WTC11 (cell line): ENCODE results near the gene PLPP4. TPM values are rescaled to one million over a fixed set of nuclear protein-coding genes. Genes with fewer than 3 reads are reported as not detected.

ENCODE experiments used
- ATAC-seq: fragments of 200-7000 bp; cut with Tn5 transposase; 2 replicates; pipeline ENCODE4 v1.10.0; 2021; ENCODE audit warnings: mild to moderate bottlenecking, moderate library complexity
- CTCF ChIA-PET: fragments of 300-600 bp; sonication (Branson Sonifier 250); formaldehyde crosslinking; loops from one replicate; lab custom pipeline; 2021; ENCODE audit warnings: antibody characterized with exemption; lab: Charles Lee
- POLR2A ChIA-PET: fragments of 350-600 bp; sonication (Branson Sonifier 250); formaldehyde crosslinking; loops from one replicate; lab custom pipeline; 2021; ENCODE audit warnings: antibody characterized with exemption; lab: Charles Lee
- DNase-seq: peaks from one replicate; pipeline ENCODE4 v3.0.0; 2021; ENCODE audit warnings: low spot score
- H3K27ac Mint-ChIP-seq: 2 replicates; pipeline ENCODE4 v1.8.0; 2021; ENCODE audit warnings: mixed read lengths
- H3K27me3 Mint-ChIP-seq: 2 replicates; pipeline ENCODE4 v1.8.0; 2021; ENCODE audit warnings: low read depth, mild to moderate bottlenecking, moderate library complexity, mixed read lengths
- H3K36me3 Mint-ChIP-seq: 2 replicates; pipeline ENCODE4 v1.8.0; 2021; ENCODE audit warnings: mixed read lengths
- H3K4me1 Mint-ChIP-seq: 2 replicates; pipeline ENCODE4 v1.8.0; 2022; ENCODE audit warnings: mixed read lengths
- H3K4me3 Mint-ChIP-seq: 2 replicates; pipeline ENCODE4 v1.8.0; 2021; ENCODE audit warnings: mild to moderate bottlenecking, moderate library complexity, mixed read lengths
- H3K9me3 Mint-ChIP-seq: 2 replicates; pipeline ENCODE4 v1.8.0; 2021; ENCODE audit warnings: mixed read lengths
- CREB1 ChIP-seq: sonication (generic); formaldehyde crosslinking; IDR thresholded peaks from 2 replicates; pipeline ENCODE4 v1.8.0; 2023; ENCODE audit warnings: mild to moderate bottlenecking, missing genetic modification reagents
- FOXP1 ChIP-seq: sonication (generic); formaldehyde crosslinking; IDR thresholded peaks from 2 replicates; pipeline ENCODE4 v1.8.0; 2022; ENCODE audit warnings: missing genetic modification reagents, mild to moderate bottlenecking, moderate library complexity, borderline replicate concordance
- IRF1 ChIP-seq: sonication (generic); formaldehyde crosslinking; IDR thresholded peaks from 2 replicates; pipeline ENCODE4 v1.8.0; 2023; ENCODE audit warnings: missing genetic modification reagents
- JAZF1 ChIP-seq: fragments of 250-450 bp; sonication (Bioruptor Pico); IDR thresholded peaks from 2 replicates; pipeline ENCODE4 v1.9.0; 2021; ENCODE audit warnings: moderate library complexity, mild to moderate bottlenecking, inconsistent platforms
- NFATC4 ChIP-seq: fragments of 250-450 bp; sonication (Bioruptor Pico); IDR thresholded peaks from 2 replicates; pipeline ENCODE4 v1.9.0; 2021; ENCODE audit warnings: mild to moderate bottlenecking
- NR3C1 ChIP-seq: sonication (generic); formaldehyde crosslinking; conservative IDR thresholded peaks from 2 replicates; pipeline ENCODE4 v1.8.1; 2023; ENCODE audit warnings: low read depth, mild to moderate bottlenecking, missing genetic modification reagents
- STAT6 ChIP-seq: sonication (generic); formaldehyde crosslinking; conservative IDR thresholded peaks from 2 replicates; pipeline ENCODE4 v1.8.1; 2023; ENCODE audit warnings: mild to moderate bottlenecking, low read depth, missing genetic modification reagents, moderate library complexity
- USF1 ChIP-seq: sonication (generic); formaldehyde crosslinking; IDR thresholded peaks from 2 replicates; pipeline ENCODE4 v1.8.0; 2022; ENCODE audit warnings: mild to moderate bottlenecking, missing genetic modification reagents
- ZBTB21 ChIP-seq: sonication (generic); formaldehyde crosslinking; IDR thresholded peaks from 2 replicates; pipeline ENCODE4 v1.8.1; 2023; ENCODE audit warnings: mild to moderate bottlenecking, missing genetic modification reagents, borderline replicate concordance
- ZNF121 ChIP-seq: sonication (generic); formaldehyde crosslinking; IDR thresholded peaks from 2 replicates; pipeline ENCODE4 v1.8.0; 2023; ENCODE audit warnings: missing genetic modification reagents
- ZNF138 ChIP-seq: sonication (generic); formaldehyde crosslinking; conservative IDR thresholded peaks from 2 replicates; pipeline ENCODE4 v1.8.1; 2022; ENCODE audit warnings: mild to moderate bottlenecking, moderate library complexity, missing genetic modification reagents
- ZNF281 ChIP-seq: sonication (generic); formaldehyde crosslinking; IDR thresholded peaks from 2 replicates; pipeline ENCODE4 v1.8.0; 2023; ENCODE audit warnings: mild to moderate bottlenecking, missing genetic modification reagents
- ZNF317 ChIP-seq: sonication (generic); formaldehyde crosslinking; IDR thresholded peaks from 2 replicates; pipeline ENCODE4 v1.8.1; 2023; ENCODE audit warnings: low read depth, mild to moderate bottlenecking, moderate library complexity, missing genetic modification reagents, borderline replicate concordance
- ZNF512 ChIP-seq: sonication (generic); formaldehyde crosslinking; IDR thresholded peaks from 2 replicates; pipeline ENCODE4 v1.8.1; 2022; ENCODE audit warnings: missing genetic modification reagents, borderline replicate concordance
- total RNA-seq: library from RNA; stranded (reverse); gene quantifications from 3 replicates; pipeline ENCODE4 v1.2.3, GENCODE V29; 2021
- TF ChIP-seq, protein P1 (sequence below): sonication (generic); formaldehyde crosslinking; IDR thresholded peaks from 2 replicates; pipeline ENCODE4 v1.8.1; 2022; ENCODE audit warnings: low read depth, missing genetic modification reagents, borderline replicate concordance

Gene PLPP4
- total RNA-seq, 1 experiment from 2014 or later = 0.15 TPM

DNA sequence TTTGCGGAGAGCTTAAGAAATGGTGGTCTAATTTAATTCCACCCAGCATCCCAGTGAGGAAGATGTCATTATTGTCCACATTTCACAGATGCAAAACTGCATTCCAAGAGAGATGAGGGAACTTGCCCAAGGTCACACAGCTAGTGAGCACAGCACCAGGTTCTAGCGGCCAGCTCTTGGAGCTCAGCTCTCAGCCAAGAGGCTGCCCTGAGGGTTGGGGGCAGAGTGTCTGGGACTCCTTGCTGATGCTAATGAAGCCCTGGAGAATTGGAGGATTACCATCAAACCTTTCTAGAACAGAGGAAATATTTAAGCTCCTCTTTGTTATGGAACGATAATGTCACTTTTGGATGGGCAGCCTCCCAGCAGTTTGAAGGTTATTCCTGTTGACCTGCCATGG lies 48.0 kb downstream of the PLPP4 start:
- peaks cover 12% of the 10 kb centered on the region for H3K9me3 Mint-ChIP-seq
- H3K36me3 Mint-ChIP-seq = no peaks in the 10 kb centered on the region
- ATAC-seq = peak; percentile 94
- TF ChIP-seq CREB1 (CRISPR knock-in tag) (no peak), NFATC4 (CRISPR knock-in tag) (no peak), ZNF138 (no peak), FOXP1 (no peak), USF1 (CRISPR knock-in tag) (no peak)
- TF ChIP-seq, all 79 proteins: peak for 0
- Mint-ChIP-seq H3K4me1 (peaks cover 32% of the 10 kb centered on the region), H3K27me3 (0 out of 2 replicates have a peak, but pooled peaks cover 5% of the 10 kb centered on the region), H3K4me3 (no peak overlapping the region), H3K27ac (no peak overlapping the region)
- peak; percentile 38 for DNase-seq
- ChIA-PET POLR2A (no interaction called here), CTCF (interaction anchor here (0.7 to 1.3 kb wide), 3 partner anchors 74 to 141 kb away, joined by 3 read pairs; no protein-coding TSS in a partner anchor)

GRCh38 chr10:120505866-120506265 lies 48.8 kb downstream of the PLPP4 start:
- Mint-ChIP-seq H3K27me3 (0 out of 2 replicates have a peak, but pooled peaks cover 5% of the 10 kb centered on the region), H3K9me3 (peaks cover 12% of the 10 kb centered on the region), H3K4me3 (no peak overlapping the region), H3K36me3 (no peaks in the 10 kb centered on the region), H3K4me1 (peaks cover 32% of the 10 kb centered on the region), H3K27ac (no peak overlapping the region)
- ChIA-PET CTCF (no interaction called here), POLR2A (no interaction called here)
- TF ChIP-seq ZNF317 (CRISPR knock-in tag) = no peak
- TF ChIP-seq STAT6 = no peak
- TF ChIP-seq ZBTB21 (CRISPR knock-in tag) = no peak
- TF ChIP-seq JAZF1 (CRISPR knock-in tag) = no peak
- TF ChIP-seq, protein P1, sequence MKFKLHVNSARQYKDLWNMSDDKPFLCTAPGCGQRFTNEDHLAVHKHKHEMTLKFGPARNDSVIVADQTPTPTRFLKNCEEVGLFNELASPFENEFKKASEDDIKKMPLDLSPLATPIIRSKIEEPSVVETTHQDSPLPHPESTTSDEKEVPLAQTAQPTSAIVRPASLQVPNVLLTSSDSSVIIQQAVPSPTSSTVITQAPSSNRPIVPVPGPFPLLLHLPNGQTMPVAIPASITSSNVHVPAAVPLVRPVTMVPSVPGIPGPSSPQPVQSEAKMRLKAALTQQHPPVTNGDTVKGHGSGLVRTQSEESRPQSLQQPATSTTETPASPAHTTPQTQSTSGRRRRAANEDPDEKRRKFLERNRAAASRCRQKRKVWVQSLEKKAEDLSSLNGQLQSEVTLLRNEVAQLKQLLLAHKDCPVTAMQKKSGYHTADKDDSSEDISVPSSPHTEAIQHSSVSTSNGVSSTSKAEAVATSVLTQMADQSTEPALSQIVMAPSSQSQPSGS (CRISPR knock-in tag) = no peak
- TF ChIP-seq IRF1 (CRISPR knock-in tag) = no peak
- no peak for TF ChIP-seq ZNF512 (CRISPR knock-in tag)
- TF ChIP-seq ZNF281 (CRISPR knock-in tag) = no peak
- no peak for TF ChIP-seq NR3C1 (CRISPR knock-in tag)
- no peak for TF ChIP-seq ZNF121
- DNase-seq (no peak), ATAC-seq (no peak)
